Left renal cortex interstitium (tissue), 4 donors: ENCODE measurements around the gene KCNE1. TPM values are rescaled to one million over a fixed set of nuclear protein-coding genes. Genes with fewer than 3 reads are reported as not detected.
"Not testable (repeated sequence)": the region's sequence is repeated elsewhere in the genome, so short reads cannot be mapped to it uniquely, and the experiment has no call there.

Experiments used
- DNase-seq, 4 donors: peaks; one replicate each; pipeline ENCODE4 v3.0.0-alpha.2; 2013; ENCODE audit warnings: low read depth in 4 of 4, low spot score in 2 of 4, missing footprints in 1 of 4
- polyA plus RNA-seq, 4 donors: library from polyadenylated mRNA; unstranded; fragments of 120-200 nt; gene quantifications; one replicate each; pipeline ENCODE4 v1.2.1, GENCODE V29; 2013; ENCODE audit not compliant: insufficient read length in 4 of 4

The KCNE1 gene
- polyA plus RNA-seq, 4 donors: 0.22 to 1.3 (median 0.48) TPM

DNA sequence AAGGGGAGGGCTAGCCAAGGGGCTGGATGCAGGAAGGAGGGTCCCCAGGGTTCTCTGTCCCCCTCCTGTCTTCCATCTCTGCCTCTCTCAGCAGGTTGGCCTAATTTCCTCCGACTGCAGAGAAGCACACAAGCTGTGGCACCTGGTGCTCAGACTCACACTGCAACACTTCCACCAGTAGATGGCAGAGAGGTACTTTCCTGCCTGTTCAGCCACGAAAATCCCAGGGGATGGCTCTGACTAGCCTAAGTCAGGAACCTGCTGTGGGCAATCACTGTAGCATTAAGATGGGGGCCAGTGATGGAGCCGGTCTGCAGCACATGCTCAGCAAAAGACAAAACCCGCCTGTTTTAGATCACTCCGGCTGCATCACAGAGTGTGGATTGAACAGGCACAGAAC, 82.3 kb downstream of the KCNE1 start:
- not testable (repeated sequence) for DNase-seq

DNA sequence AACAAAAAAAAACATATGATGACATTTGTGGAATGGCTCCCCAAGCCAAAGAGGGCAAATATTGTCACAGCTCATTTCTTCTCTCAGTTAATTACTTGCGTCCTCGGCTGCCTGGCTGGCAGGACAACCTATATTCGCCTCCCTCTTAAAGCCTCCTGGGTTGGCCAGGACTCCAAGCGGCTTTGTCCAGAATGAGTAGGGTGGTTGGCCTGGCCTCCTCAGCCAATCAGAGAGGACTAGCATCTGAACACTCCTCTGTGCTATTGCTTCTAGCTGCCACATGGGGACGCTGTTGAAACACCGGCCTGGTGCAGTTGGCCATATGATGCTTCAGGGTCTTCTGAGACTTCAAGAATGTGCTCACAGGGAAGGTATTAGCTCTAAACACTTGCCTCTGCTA, 83.6 kb downstream of the KCNE1 start:
- not testable (repeated sequence) for DNase-seq

DNA sequence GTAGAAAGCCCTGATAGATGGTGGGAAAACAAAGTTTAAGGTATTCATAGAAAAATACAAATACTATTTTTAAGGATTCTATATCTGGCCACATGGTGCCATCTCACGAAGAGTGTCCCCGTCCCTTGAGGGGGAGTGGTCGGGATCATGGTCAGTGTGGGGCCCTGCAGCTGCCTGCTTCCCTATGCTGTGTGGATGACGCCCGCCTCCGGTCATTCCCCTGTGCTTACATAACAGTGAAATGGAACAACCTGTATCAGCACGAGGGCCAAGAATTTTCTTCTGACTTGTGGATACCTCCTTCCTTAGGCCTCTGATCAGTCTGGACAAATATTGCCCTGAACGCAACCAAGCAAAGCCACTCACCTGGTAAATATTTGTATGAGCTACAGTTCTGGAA, 84.7 kb downstream of the KCNE1 start:
- DNase-seq: not testable (repeated sequence)

DNA sequence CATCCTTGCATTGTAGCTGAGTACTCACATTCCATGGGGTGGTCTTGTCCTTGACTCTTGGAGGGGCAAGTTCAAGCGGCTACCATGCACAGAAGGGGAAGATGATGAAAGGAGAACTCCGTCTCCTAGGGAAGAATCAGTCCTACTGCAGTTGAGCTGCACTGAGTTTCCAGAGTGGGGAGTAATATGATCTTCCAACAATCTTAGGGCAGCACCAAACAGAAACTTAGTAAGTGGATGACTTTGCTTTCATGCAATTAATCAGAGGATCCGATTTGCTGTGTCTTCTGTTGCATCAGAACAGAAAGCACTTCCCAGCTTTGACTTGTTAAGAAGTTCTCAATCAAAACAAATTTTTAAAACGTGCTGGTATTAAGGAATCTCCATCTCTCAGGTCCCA, 88.2 kb downstream of the KCNE1 start, which contains the start of gene SMIM34:
SMIM34 (minus strand) TSS at position 147 of the 400 bp plus-strand sequence; CDS start at position 35, 112 bp downstream.
- not testable (repeated sequence) for DNase-seq

GRCh38 chr21:34417448-34418077, 94.4 kb downstream of the KCNE1 start:
- DNase-seq: not testable (repeated sequence)

- DNase-seq: not testable (repeated sequence)
Observed at GRCh38 chr21:34407294-34407693, 104.7 kb downstream of the KCNE1 start.

- DNase-seq: not testable (repeated sequence)
Observed at GRCh38 chr21:34406676-34407075, 105.3 kb downstream of the KCNE1 start.

DNA sequence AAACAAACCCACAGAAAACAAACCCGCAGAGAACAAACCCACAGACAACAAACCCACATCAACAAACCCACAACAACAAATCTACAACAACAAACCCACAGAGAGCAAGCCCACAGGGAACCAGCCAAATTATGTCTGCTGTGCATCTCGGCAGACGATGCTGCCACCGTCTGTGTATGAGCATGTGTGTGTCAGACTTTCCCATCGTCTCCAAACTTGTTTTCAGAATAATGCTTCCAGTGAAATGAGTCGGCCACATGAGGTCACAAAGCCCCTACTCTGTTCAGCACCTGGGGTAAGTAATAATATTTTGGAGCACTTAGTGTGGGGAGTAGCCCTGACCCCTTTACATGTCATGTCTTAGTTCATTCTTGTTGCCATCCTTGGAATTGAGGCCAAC, 105.9 kb downstream of the KCNE1 start:
- DNase-seq: not testable (repeated sequence)

DNA sequence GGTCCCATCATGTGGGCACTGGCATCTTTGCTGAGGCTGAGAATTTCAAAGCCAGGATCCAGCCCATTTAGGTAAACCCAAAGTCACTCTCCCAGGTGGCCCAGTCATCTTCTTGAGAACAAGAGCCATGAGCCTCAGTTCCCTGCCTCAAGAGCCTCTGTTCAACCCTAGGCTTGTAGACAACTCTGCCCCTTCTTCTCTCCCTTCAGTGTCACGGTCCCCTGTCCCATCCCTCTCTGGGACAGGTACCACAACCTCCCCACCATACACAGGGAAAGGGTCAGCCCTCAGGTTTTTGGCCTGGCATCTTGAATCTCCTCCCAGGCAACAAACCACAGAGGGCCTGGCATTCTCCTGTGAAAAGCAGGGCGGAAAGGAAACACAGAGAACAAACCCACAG, 106.3 kb downstream of the KCNE1 start:
- DNase-seq: not testable (repeated sequence)

- DNase-seq: not testable (repeated sequence)
Observed at GRCh38 chr21:34404742-34405141, 107.3 kb downstream of the KCNE1 start.

GRCh38 chr21:34400522-34400921, 111.5 kb downstream of the KCNE1 start:
- not testable (repeated sequence) for DNase-seq

Other genes with a start within 250 kb of the KCNE1 start
- gene KCNE2, start 148.2 kb downstream of the KCNE1 start, polyA plus RNA-seq: 1 to 10 TPM in 3 of 4 donors, under 1 TPM in 1; 0.83 to 1.6 (median 1.4) TPM
- 10 to 100 TPM in 1 of 4 donors, 1 to 10 TPM in 3; 3.4 to 11.6 (median 6.0) TPM for gene SMIM11, start 136.7 kb downstream of the KCNE1 start, polyA plus RNA-seq
- gene SMIM34, start 88.3 kb downstream of the KCNE1 start, polyA plus RNA-seq: under 1 TPM in 3 of 4 donors, not detected in 1; 0.14 to 0.85 (median 0.60) TPM
- gene RCAN1, start 102.9 kb upstream of the KCNE1 start, polyA plus RNA-seq: 10 to 100 TPM; 30.5 to 39.2 (median 34.2) TPM
- 1 to 10 TPM; 1.7 to 4.2 (median 2.1) TPM for gene CLIC6, start 156.8 kb upstream of the KCNE1 start, polyA plus RNA-seq